ENCODE data around the gene METTL21C.

- TF ChIP-seq CTCF (conservative IDR thresholded peaks at IDR 0.05), result no peak
- TF ChIP-seq EZH2 (IDR thresholded peaks at IDR 0.05; ENCODE audit: low read depth), result no peak
Observed at GRCh38 chr13:102703726-102704035, 8.8 kb upstream of the METTL21C start.
